ENCODE data around the gene PHKA2. TPM values are rescaled to one million over a fixed set of nuclear protein-coding genes. Genes with fewer than 3 reads are reported as not detected.

The PHKA2 gene
- total and polyA plus RNA-seq, 4 donors = 14.2 to 34.3 (median 22.8) TPM

GRCh38 chrX:18951032-18951431, 32.9 kb downstream of the PHKA2 start:
- Histone ChIP-seq H3K9me3 (ENCODE audit: control insufficient read depth in 4 of 4, insufficient read depth in 3 of 4, low read length in 3 of 4) (peaks cover 0 to 2% (median 0%) of the 10 kb centered on the region in 4 donors), H3K36me3 (ENCODE audit: control insufficient read depth in 4 of 4, insufficient read depth in 4 of 4, low read length in 4 of 4) (peaks cover 0 to 5% (median 4%) of the 10 kb centered on the region in 4 donors), H3K9ac (ENCODE audit: insufficient read depth in 1 of 2, low read length in 2 of 2) (no peak overlapping the region), H3K4me3 (no peak overlapping the region), H3K27me3 (ENCODE audit: control insufficient read depth in 3 of 3, insufficient read depth in 3 of 3, low read length in 2 of 3) (peaks cover 0 to 2% (median 0%) of the 10 kb centered on the region in 3 donors), H3K4me1 (ENCODE audit: control insufficient read depth in 5 of 5, insufficient read depth in 5 of 5, low read length in 5 of 5) (peaks cover 0 to 1% (median 0%) of the 10 kb centered on the region in 5 donors), H3K27ac (ENCODE audit: low read depth in 1 of 2, low read length in 1 of 2) (no peak overlapping the region)
- TF ChIP-seq CTCF (IDR thresholded peaks at IDR 0.05; ENCODE audit: control extremely low read depth, extremely low read depth) = no peak
- ATAC-seq (ENCODE audit: insufficient read depth, low FRiP score) (peak; percentile 9), DNase-seq (no peak)
- 83 to 90% methylated on average over 10 of the region's 10 CpGs for WGBS, 2 donors

GRCh38 chrX:18949944-18950301, 34.0 kb downstream of the PHKA2 start:
- H3K9me3 ChIP-seq (ENCODE audit: control insufficient read depth in 4 of 4, insufficient read depth in 3 of 4, low read length in 3 of 4) = peaks cover 0 to 2% (median 0%) of the 10 kb centered on the region in 4 donors
- 86 to 95% methylated on average over 8 of the region's 8 CpGs for WGBS, 2 donors
- H3K4me3 ChIP-seq = no peak overlapping the region
- ATAC-seq (ENCODE audit: insufficient read depth, low FRiP score) = no peak
- no peak overlapping the region for H3K9ac ChIP-seq (ENCODE audit: insufficient read depth in 1 of 2, low read length in 2 of 2)
- TF ChIP-seq CTCF (IDR thresholded peaks at IDR 0.05; ENCODE audit: control extremely low read depth, extremely low read depth) = no peak
- H3K27me3 ChIP-seq (ENCODE audit: control insufficient read depth in 3 of 3, insufficient read depth in 3 of 3, low read length in 2 of 3) = peaks cover 0 to 2% (median 0%) of the 10 kb centered on the region in 3 donors
- H3K36me3 ChIP-seq (ENCODE audit: control insufficient read depth in 4 of 4, insufficient read depth in 4 of 4, low read length in 4 of 4) = peaks cover under 1 to 5% (median 4%) of the 10 kb centered on the region in 4 donors
- peaks cover 0 to 1% (median 0%) of the 10 kb centered on the region in 5 donors for H3K4me1 ChIP-seq (ENCODE audit: control insufficient read depth in 5 of 5, insufficient read depth in 5 of 5, low read length in 5 of 5)
- no peak for DNase-seq
- no peak overlapping the region for H3K27ac ChIP-seq (ENCODE audit: low read depth in 1 of 2, low read length in 1 of 2)

- 80 to 89% methylated on average over 4 of the region's 4 CpGs for WGBS, 2 donors
- no peak overlapping the region for H3K27ac ChIP-seq (ENCODE audit: low read depth in 1 of 2, low read length in 1 of 2)
- H3K36me3 ChIP-seq (ENCODE audit: control insufficient read depth in 4 of 4, insufficient read depth in 4 of 4, low read length in 4 of 4) = peaks cover 3 to 5% (median 5%) of the 10 kb centered on the region in 4 donors
- TF ChIP-seq CTCF (IDR thresholded peaks at IDR 0.05; ENCODE audit: control extremely low read depth, extremely low read depth) = no peak
- H3K4me1 ChIP-seq (ENCODE audit: control insufficient read depth in 5 of 5, insufficient read depth in 5 of 5, low read length in 5 of 5) = peaks cover 0 to 1% (median 0%) of the 10 kb centered on the region in 5 donors
- H3K4me3 ChIP-seq = no peak overlapping the region
- no peak overlapping the region for H3K9ac ChIP-seq (ENCODE audit: insufficient read depth in 1 of 2, low read length in 2 of 2)
- DNase-seq = no peak
- ATAC-seq (ENCODE audit: insufficient read depth, low FRiP score) = no peak
- peaks cover 0 to 2% (median 0%) of the 10 kb centered on the region in 3 donors for H3K27me3 ChIP-seq (ENCODE audit: control insufficient read depth in 3 of 3, insufficient read depth in 3 of 3, low read length in 2 of 3)
- H3K9me3 ChIP-seq (ENCODE audit: control insufficient read depth in 4 of 4, insufficient read depth in 3 of 4, low read length in 3 of 4) = peaks cover 0 to 2% (median 0%) of the 10 kb centered on the region in 4 donors
Observed at GRCh38 chrX:18949291-18949943, 34.5 kb downstream of the PHKA2 start.

All from lung (tissue), 12 donors.